H1 (cell line): Measurements from ENCODE around the gene KSR2. TPM values are rescaled to one million over a fixed set of nuclear protein-coding genes. Genes with fewer than 3 reads are reported as not detected.

Experiments used
- RBBP5 ChIP-seq: IDR thresholded peaks from 2 replicates; pipeline ENCODE4 v1.7.1; 2012; ENCODE audit warnings: low read depth, mild to moderate bottlenecking, inconsistent platforms, low read length, moderate library complexity, borderline replicate concordance
- SP1 ChIP-seq: IDR thresholded peaks from 2 replicates; pipeline ENCODE4 v1.6.1; 2011; ENCODE audit warnings: low read depth, low read length
- polyA plus RNA-seq, 7 experiments: library from polyadenylated mRNA; depleted of rRNA in 3 of 7; stranded (reverse) in 5 of 7; unstranded in 2 of 7; fragments of >200 nt in 5 of 7; fragments of 200-250 nt in 2 of 7; gene quantifications; 1 replicate in 5 of 7; 2 replicates in 1 of 7; 4 replicates in 1 of 7; pipeline versions ENCODE4 v1.2.1 to v1.2.3, GENCODE V29; 2011 to 2013; ENCODE audit warnings: missing spikeins in 2 of 7, mixed read lengths in 2 of 7
- total RNA-seq: library from RNA; stranded (reverse); fragmentation: NEBNext Ultra II Directional; extraction: Animal tissue kit (Norgen Biotek cat#: 25700); gene quantifications from 2 replicates; pipeline ENCODE4 v1.2.1, GENCODE V29; 2021

KSR2 gene
- total and polyA plus RNA-seq, 2 of the 8 experiments (the other 6 are each of a cell fraction or from before 2014, with no cell fraction given): 0.74 to 2.2 TPM

GRCh38 chr12:117825827-117826226 lies 143.0 kb downstream of the KSR2 start (continued):
- no peak for TF ChIP-seq RBBP5
- TF ChIP-seq SP1: no peak
